22Rv1 (cell line): ENCODE measurements around the gene KCNQ4.

Experiments used
- H3K27ac ChIP-seq: fragments of 450-650 bp; 2 replicates; pipeline ENCODE4 v1.5.1; 2017
- ZFX ChIP-seq: fragments of 450-650 bp; IDR thresholded peaks from 2 replicates; pipeline ENCODE4 v1.6.1; 2017; ENCODE audit warnings: antibody characterized with exemption, borderline replicate concordance
- TF ChIP-seq, protein P1 (sequence below): fragments of 450-650 bp; IDR thresholded peaks from 2 replicates; pipeline ENCODE4 v1.5.1; 2017; ENCODE audit warnings: mild to moderate bottlenecking

The KCNQ4 gene

DNA sequence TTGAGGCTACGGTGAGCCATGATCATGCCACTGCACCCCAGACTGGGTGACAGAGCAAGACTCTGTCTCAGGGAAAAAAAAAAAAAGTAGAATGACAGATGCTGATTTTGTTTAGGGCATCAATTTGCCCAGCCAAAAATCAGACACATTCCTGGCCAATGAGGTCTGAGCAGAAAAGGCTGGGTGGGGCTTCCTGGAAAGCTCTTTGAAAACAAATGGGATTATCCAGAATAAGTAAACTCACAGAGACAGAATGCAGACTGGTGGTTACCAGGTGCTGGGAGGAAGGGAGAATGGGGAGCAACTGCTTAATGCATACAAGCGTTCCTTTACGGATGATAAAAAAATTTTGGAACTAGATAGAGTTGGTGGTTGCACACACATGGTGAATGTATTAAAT, 88.7 kb downstream of the KCNQ4 start:
- H3K27ac ChIP-seq = no peak overlapping the region
- TF ChIP-seq, protein P1, sequence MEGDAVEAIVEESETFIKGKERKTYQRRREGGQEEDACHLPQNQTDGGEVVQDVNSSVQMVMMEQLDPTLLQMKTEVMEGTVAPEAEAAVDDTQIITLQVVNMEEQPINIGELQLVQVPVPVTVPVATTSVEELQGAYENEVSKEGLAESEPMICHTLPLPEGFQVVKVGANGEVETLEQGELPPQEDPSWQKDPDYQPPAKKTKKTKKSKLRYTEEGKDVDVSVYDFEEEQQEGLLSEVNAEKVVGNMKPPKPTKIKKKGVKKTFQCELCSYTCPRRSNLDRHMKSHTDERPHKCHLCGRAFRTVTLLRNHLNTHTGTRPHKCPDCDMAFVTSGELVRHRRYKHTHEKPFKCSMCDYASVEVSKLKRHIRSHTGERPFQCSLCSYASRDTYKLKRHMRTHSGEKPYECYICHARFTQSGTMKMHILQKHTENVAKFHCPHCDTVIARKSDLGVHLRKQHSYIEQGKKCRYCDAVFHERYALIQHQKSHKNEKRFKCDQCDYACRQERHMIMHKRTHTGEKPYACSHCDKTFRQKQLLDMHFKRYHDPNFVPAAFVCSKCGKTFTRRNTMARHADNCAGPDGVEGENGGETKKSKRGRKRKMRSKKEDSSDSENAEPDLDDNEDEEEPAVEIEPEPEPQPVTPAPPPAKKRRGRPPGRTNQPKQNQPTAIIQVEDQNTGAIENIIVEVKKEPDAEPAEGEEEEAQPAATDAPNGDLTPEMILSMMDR = no peak
- TF ChIP-seq ZFX = no peak

DNA sequence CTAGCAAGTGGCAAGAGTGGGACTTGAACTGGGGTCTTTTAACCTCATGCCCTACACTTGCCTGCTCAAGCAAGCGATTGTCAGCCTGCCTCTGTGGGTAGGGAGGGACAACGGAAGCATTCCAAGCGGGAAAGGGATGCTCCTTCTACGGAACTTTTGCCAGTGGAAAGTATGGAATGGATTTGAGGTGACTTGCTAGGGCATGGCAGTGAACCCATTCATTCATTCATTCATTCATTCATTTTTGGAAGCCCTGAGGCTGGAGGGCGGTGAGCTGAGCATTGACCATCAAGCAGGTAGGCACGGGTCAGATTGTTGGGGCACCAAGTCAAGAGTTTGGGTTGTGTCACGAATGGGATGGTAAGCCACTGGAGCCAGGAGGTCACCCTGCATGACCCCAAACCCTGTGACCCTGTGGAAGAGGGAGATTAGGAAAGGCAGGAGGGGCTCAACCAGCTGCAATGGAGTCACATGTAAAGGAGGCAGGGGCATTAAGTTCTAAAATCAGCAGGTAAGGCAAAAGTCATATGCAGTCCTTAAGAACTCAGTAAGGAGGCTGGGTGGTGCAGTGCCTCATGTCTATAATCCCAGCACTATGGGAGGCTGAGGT, 90.4 kb downstream of the KCNQ4 start:
- H3K27ac ChIP-seq = no peak overlapping the region
- TF ChIP-seq ZFX = no peak
- TF ChIP-seq, protein P1 = no peak

DNA sequence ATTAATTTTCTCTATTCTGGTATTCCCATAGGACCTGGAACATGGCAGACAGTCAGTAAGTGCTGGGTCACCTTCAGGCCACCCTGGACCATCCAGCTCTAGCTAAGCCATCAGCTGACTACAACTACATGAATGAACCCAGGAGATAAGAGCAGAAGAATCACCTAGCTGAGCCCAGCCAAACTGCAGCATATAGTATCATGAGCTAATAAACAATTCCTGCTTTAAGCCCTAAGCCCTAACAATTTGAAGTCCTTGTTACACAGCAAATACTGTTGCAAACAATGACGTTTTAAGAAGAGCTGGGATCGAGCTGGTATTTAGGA, 92.8 kb downstream of the KCNQ4 start:
- H3K27ac ChIP-seq = no peak overlapping the region
- TF ChIP-seq, protein P1 = no peak
- no peak for TF ChIP-seq ZFX

DNA sequence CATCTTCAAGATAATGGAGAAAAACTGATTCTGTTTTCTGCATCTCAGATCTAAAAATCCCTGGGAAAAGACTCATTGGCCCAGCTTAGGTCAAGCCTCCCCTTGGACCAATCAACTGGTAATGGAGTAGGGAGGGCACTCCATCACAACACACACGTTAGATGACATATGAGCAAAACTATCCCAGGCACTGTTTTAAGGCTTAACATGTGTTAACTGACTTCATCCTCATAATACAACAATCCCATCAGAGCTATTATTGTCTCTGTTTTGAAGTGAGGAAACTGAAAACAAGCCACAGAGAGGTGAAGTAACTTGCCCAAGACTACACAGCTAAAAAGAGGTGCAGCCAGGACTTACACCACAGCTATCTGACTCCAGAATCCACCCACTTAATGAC, 93.3 kb downstream of the KCNQ4 start:
- TF ChIP-seq, protein P1 = no peak
- TF ChIP-seq ZFX = no peak
- H3K27ac ChIP-seq = no peak overlapping the region

DNA sequence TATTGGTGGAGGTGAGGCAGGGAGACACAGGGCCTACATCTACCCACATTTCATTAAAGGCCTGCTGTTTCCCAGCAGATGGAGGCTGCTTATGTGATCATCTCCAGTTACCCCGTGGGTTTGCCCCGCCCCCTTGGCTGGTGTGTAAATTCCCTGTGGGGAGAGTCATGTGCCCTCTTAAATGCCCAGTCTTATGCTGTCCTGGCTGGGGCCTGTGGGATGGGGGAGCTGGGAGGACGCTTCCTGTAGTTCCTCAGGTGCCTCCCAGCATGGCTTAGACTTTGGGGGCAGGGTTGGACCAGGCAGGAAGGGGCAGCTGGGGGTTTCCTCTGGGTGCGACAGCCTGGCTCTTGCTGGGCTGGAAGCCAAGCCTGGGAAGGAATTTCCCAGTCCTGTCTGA, 94.1 kb downstream of the KCNQ4 start:
- H3K27ac ChIP-seq = no peak overlapping the region

DNA sequence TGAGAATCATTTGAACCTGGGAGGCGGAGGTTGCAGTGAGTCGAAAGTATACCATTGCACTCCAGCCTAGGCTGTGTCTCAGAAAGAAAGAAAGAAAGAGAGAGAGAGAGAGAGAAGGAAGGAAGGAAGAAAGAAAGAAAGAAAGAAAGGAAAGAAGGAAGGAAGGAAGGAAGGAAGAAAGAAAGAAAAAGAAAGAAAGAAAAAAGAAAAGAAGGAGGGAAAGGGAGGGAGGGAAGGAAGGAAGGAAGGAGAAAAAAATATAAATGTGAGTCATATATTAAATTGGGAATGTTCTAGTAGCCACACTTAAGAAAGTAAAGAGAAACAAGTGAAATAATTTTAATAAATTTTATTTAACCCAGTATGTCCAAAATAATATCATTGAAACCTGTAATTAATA, 95.3 kb downstream of the KCNQ4 start:
- H3K27ac ChIP-seq = no peak overlapping the region
- TF ChIP-seq, protein P1 = no peak
- no peak for TF ChIP-seq ZFX

More for the DNA sequence above, 94.1 kb downstream of the KCNQ4 start:
- TF ChIP-seq ZFX = no peak
- TF ChIP-seq, protein P1 = no peak

DNA sequence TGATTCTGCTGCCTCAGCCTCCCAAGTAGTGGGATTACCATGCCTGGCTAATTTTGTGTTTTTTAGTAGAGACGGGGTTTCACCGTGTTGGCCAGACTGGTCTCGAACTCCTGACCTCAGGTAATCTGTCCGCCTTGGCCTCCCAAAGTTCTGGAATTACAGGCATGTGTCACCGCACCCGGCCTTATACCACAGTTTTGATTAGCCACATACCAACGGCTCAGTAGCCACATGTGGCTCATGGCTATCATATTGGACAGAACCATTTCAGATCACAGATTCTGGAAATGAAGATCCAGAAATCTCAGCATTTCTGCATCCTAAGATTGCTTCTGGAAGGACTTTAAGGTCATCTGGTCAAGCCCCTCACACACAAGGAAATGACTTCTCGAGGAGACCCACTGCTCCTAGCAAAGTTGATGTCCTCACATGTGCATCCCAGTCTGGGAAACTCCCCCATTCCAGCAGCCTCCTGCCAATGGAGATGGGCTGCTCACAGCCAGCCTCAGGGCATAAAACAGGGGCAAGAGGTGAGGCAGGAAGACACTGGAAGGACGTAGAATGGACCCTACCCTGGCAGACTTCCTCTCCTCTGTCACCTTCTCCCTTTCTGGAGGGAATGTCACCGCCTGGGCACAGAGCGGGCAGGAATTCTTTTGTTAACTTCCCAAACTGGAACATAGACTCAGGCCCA, 96.0 kb downstream of the KCNQ4 start:
- no peak overlapping the region for H3K27ac ChIP-seq
- no peak for TF ChIP-seq ZFX
- TF ChIP-seq, protein P1 = no peak
